Mesendoderm (in vitro differentiated cells): ENCODE results near the gene GCC1.
A peak's percentile ranks its signal among the peaks of the same experiment; 100 is the strongest.

ENCODE experiments used
- DNase-seq: peaks from one replicate; pipeline ENCODE4 v3.0.0; 2013
- H2AK5ac ChIP-seq: 2 replicates; pipeline ENCODE4 v1.6.1; 2013; ENCODE audit warnings: low read length, inconsistent platforms
- H2BK120ac ChIP-seq: 2 replicates; pipeline ENCODE4 v1.6.1; 2013; ENCODE audit warnings: low read depth, mild to moderate bottlenecking, low read length, moderate library complexity, mixed read lengths
- H2BK15ac ChIP-seq: replicated peaks from 2 replicates; pipeline ENCODE4 v1.6.1; 2013; ENCODE audit warnings: low read depth, mild to moderate bottlenecking, moderate library complexity
- H2BK5ac ChIP-seq: 2 replicates; pipeline ENCODE4 v1.6.1; 2013; ENCODE audit warnings: low read length, inconsistent platforms
- H3K18ac ChIP-seq: 2 replicates; pipeline ENCODE4 v1.6.1; 2013; ENCODE audit warnings: mild to moderate bottlenecking, low read length, mixed read lengths
- H3K23ac ChIP-seq: one replicate; pipeline ENCODE4 v1.6.1; 2013; ENCODE audit warnings: low read length
- H3K27ac ChIP-seq: 2 replicates; pipeline ENCODE4 v1.5.1; 2013; ENCODE audit warnings: low read depth, mild to moderate bottlenecking, inconsistent platforms, low read length, moderate library complexity
- H3K27me3 ChIP-seq: 2 replicates; pipeline ENCODE4 v1.6.1; 2013; ENCODE audit warnings: low read length, control low read depth, mild to moderate bottlenecking, inconsistent platforms; ENCODE audit not compliant: insufficient read depth, poor library complexity
- H3K36me3 ChIP-seq: 2 replicates; pipeline ENCODE4 v1.6.1; 2013; ENCODE audit warnings: low read length, inconsistent platforms; ENCODE audit not compliant: control insufficient read depth, insufficient read depth
- H3K4ac ChIP-seq: one replicate; pipeline ENCODE4 v1.6.1; 2013; ENCODE audit warnings: low read depth, mild to moderate bottlenecking, low read length, moderate library complexity
- H3K4me1 ChIP-seq: 2 replicates; pipeline ENCODE4 v1.6.1; 2013; ENCODE audit warnings: low read depth, low read length, inconsistent platforms; ENCODE audit not compliant: control insufficient read depth
- H3K4me2 ChIP-seq: 2 replicates; pipeline ENCODE4 v1.6.1; 2013; ENCODE audit warnings: low read length
- H3K4me3 ChIP-seq: 2 replicates; pipeline ENCODE4 v1.5.1; 2013; ENCODE audit warnings: mild to moderate bottlenecking, low read length
- H3K56ac ChIP-seq: one replicate; pipeline ENCODE4 v1.6.1; 2013; ENCODE audit warnings: low read length
- H3K79me1 ChIP-seq: 2 replicates; pipeline ENCODE4 v1.6.1; 2013; ENCODE audit warnings: low read length, inconsistent platforms
- H3K79me2 ChIP-seq: 2 replicates; pipeline ENCODE4 v1.6.1; 2013; ENCODE audit warnings: mild to moderate bottlenecking, low read length; ENCODE audit not compliant: control insufficient read depth, insufficient read depth
- H3K9ac ChIP-seq: 2 replicates; pipeline ENCODE4 v1.6.1; 2013; ENCODE audit warnings: low read length, inconsistent platforms
- H4K5ac ChIP-seq: one replicate; pipeline ENCODE4 v1.6.1; 2013; ENCODE audit warnings: low read length
- H4K8ac ChIP-seq: one replicate; pipeline ENCODE4 v1.6.1; 2013; ENCODE audit warnings: low read depth, mild to moderate bottlenecking, control low read depth, low read length, moderate library complexity
- WGBS: extraction: QIAGEN DNeasy Blood & Tissue Kit; methylation state at CpG from one replicate; pipeline ENCODE4 v1.1.7; 2013; ENCODE audit warnings: low lambda C conversion rate, missing lambda C conversion rate; ENCODE audit not compliant: insufficient coverage; ENCODE audit errors: extremely low coverage; 5-methylcytosine and 5-hydroxymethylcytosine counted together

GCC1 gene

GRCh38 chr7:127594490-127594889 is 9.1 kb upstream of the GCC1 start:
- H3K36me3 ChIP-seq: peaks cover 9% of the 10 kb centered on the region
- no peaks in the 10 kb centered on the region for H3K79me1 ChIP-seq
- WGBS: no CpG with 5 or more reads among the region's 1 CpG

DNA sequence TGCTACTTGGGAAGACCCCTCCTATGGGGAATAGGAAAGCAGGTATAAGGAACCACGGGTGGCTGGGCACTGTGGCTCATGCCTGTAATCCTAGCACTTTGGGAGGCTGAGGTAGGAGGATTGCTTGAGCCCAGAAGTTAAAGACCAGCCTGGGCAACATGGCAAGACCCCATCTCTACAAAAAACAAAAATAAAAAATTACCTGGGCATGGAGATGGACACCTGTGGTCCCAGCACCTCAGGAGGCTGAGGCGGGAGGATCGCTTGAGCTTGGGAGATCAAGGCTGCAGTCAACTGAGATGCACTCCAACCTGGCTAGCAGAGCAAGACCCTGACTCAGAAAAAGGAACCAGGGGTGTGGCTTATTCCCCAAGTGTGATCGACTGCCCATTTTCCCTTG is 7.2 kb upstream of the GCC1 start:
- H3K4me3 ChIP-seq: no peak overlapping the region
- DNase-seq: no peak
- no peak overlapping the region for H3K4ac ChIP-seq
- no peak overlapping the region for H4K5ac ChIP-seq
- H3K4me1 ChIP-seq: no peaks in the 10 kb centered on the region
- no peak overlapping the region for H2BK5ac ChIP-seq
- H3K27me3 ChIP-seq: no peaks in the 10 kb centered on the region
- H3K27ac ChIP-seq: no peak overlapping the region
- no peak overlapping the region for H3K23ac ChIP-seq
- H3K9ac ChIP-seq: no peak overlapping the region
- no peak overlapping the region for H2BK120ac ChIP-seq
- no peak overlapping the region for H2AK5ac ChIP-seq
- H3K4me2 ChIP-seq: no peak overlapping the region
- H3K79me1 ChIP-seq: peaks cover 5% of the 10 kb centered on the region
- no peak overlapping the region for H3K56ac ChIP-seq
- H4K8ac ChIP-seq: no peak overlapping the region
- no peak overlapping the region for H2BK15ac ChIP-seq
- WGBS: no CpG with 5 or more reads among the region's 4 CpGs
- H3K79me2 ChIP-seq: peaks cover 2% of the 10 kb centered on the region
- H3K18ac ChIP-seq: no peak overlapping the region
- peaks cover 9% of the 10 kb centered on the region for H3K36me3 ChIP-seq

More at GRCh38 chr7:127594490-127594889, 9.1 kb upstream of the GCC1 start:
- H3K4me3 ChIP-seq: no peak overlapping the region
- H3K18ac ChIP-seq: no peak overlapping the region
- no peak overlapping the region for H2AK5ac ChIP-seq
- H3K79me2 ChIP-seq: no peaks in the 10 kb centered on the region
- H3K27ac ChIP-seq: no peak overlapping the region
- DNase-seq: no peak
- no peak overlapping the region for H3K56ac ChIP-seq
- H2BK15ac ChIP-seq: no peak overlapping the region
- no peak overlapping the region for H4K5ac ChIP-seq
- no peak overlapping the region for H3K4ac ChIP-seq
- no peaks in the 10 kb centered on the region for H3K27me3 ChIP-seq
- no peak overlapping the region for H4K8ac ChIP-seq
- H2BK120ac ChIP-seq: no peak overlapping the region
- H3K9ac ChIP-seq: no peak overlapping the region
- no peaks in the 10 kb centered on the region for H3K4me1 ChIP-seq
- H2BK5ac ChIP-seq: no peak overlapping the region
- H3K23ac ChIP-seq: no peak overlapping the region
- no peak overlapping the region for H3K4me2 ChIP-seq

GRCh38 chr7:127591591-127591990 is 6.2 kb upstream of the GCC1 start:
- Histone ChIP-seq H3K79me2 (peaks cover 2% of the 10 kb centered on the region), H3K4me2 (no peak overlapping the region), H3K27ac (no peak overlapping the region), H3K4me1 (no peaks in the 10 kb centered on the region), H3K4ac (no peak overlapping the region), H4K5ac (no peak overlapping the region), H3K27me3 (no peaks in the 10 kb centered on the region), H4K8ac (no peak overlapping the region), H3K56ac (no peak overlapping the region), H3K23ac (no peak overlapping the region), H2BK5ac (no peak overlapping the region), H2BK120ac (no peak overlapping the region), H3K79me1 (peaks cover 5% of the 10 kb centered on the region), H3K18ac (no peak overlapping the region), H3K36me3 (peaks cover 9% of the 10 kb centered on the region), H3K9ac (no peak overlapping the region), H3K4me3 (no peak overlapping the region), H2AK5ac (no peak overlapping the region), H2BK15ac (no peak overlapping the region)
- DNase-seq: no peak
- no CpG with 5 or more reads among the region's 6 CpGs for WGBS

DNA sequence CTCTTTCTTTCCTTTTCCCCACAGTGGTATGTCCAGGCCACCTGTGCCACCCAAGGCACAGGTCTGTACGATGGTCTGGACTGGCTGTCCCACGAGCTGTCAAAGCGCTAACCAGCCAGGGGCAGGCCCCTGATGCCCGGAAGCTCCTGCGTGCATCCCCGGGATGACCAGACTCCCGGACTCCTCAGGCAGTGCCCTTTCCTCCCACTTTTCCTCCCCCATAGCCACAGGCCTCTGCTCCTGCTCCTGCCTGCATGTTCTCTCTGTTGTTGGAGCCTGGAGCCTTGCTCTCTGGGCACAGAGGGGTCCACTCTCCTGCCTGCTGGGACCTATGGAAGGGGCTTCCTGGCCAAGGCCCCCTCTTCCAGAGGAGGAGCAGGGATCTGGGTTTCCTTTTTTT is 5.8 kb upstream of the GCC1 start:
- Histone ChIP-seq H2BK15ac (no peak overlapping the region), H3K27ac (no peak overlapping the region), H3K79me2 (peaks cover 2% of the 10 kb centered on the region), H2AK5ac (no peak overlapping the region), H4K8ac (no peak overlapping the region), H3K79me1 (peaks cover 5% of the 10 kb centered on the region), H3K4me3 (no peak overlapping the region), H3K23ac (no peak overlapping the region), H3K4me1 (no peaks in the 10 kb centered on the region), H3K18ac (no peak overlapping the region), H3K9ac (no peak overlapping the region), H3K27me3 (no peaks in the 10 kb centered on the region), H2BK120ac (no peak overlapping the region), H3K4ac (no peak overlapping the region), H4K5ac (no peak overlapping the region), H3K4me2 (no peak overlapping the region), H3K36me3 (peaks cover 9% of the 10 kb centered on the region), H3K56ac (no peak overlapping the region), H2BK5ac (no peak overlapping the region)
- WGBS: no CpG with 5 or more reads among the region's 7 CpGs
- DNase-seq: no peak

- H3K79me1 ChIP-seq: peaks cover 6% of the 10 kb centered on the region
- no peak overlapping the region for H3K23ac ChIP-seq
- H3K9ac ChIP-seq: no peak overlapping the region
- H3K4me2 ChIP-seq: no peak overlapping the region
- H3K79me2 ChIP-seq: peaks cover 2% of the 10 kb centered on the region
- no peak overlapping the region for H4K8ac ChIP-seq
- H3K18ac ChIP-seq: no peak overlapping the region
- no peak overlapping the region for H3K4me3 ChIP-seq
- no peak overlapping the region for H4K5ac ChIP-seq
- no CpG with 5 or more reads among the region's 3 CpGs for WGBS
- H3K4ac ChIP-seq: no peak overlapping the region
- H3K36me3 ChIP-seq: peaks cover 9% of the 10 kb centered on the region
- H2BK120ac ChIP-seq: no peak overlapping the region
- H3K56ac ChIP-seq: no peak overlapping the region
- H3K27me3 ChIP-seq: no peaks in the 10 kb centered on the region
- H2BK15ac ChIP-seq: no peak overlapping the region
- H3K4me1 ChIP-seq: no peaks in the 10 kb centered on the region
- H2BK5ac ChIP-seq: no peak overlapping the region
- H3K27ac ChIP-seq: no peak overlapping the region
- DNase-seq: no peak
- no peak overlapping the region for H2AK5ac ChIP-seq
These were observed 4.5 kb upstream of the GCC1 start for GRCh38 chr7:127589896-127590295.

GRCh38 chr7:127588697-127589482 is 3.5 kb upstream of the GCC1 start:
- peak; percentile 86 for DNase-seq
- H3K4me3 ChIP-seq: peak overlapping the region; percentile 88

More at GRCh38 chr7:127588697-127589482, 3.5 kb upstream of the GCC1 start:
- no CpG with 5 or more reads among the region's 43 CpGs for WGBS
- no peak overlapping the region for H2AK5ac ChIP-seq
- peak overlapping the region; percentile 31 for H2BK5ac ChIP-seq
- H3K4ac ChIP-seq: no peak overlapping the region
- peaks cover 9% of the 10 kb centered on the region for H3K36me3 ChIP-seq
- peak overlapping the region; percentile 14 for H3K27ac ChIP-seq
- H2BK15ac ChIP-seq: no peak overlapping the region
- no peak overlapping the region for H2BK120ac ChIP-seq
- H3K9ac ChIP-seq: peak overlapping the region; percentile 92
- peaks cover 3% of the 10 kb centered on the region for H3K4me1 ChIP-seq
- peaks cover 9% of the 10 kb centered on the region for H3K79me2 ChIP-seq
- H3K23ac ChIP-seq: no peak overlapping the region
- peak overlapping the region; percentile 93 for H3K56ac ChIP-seq
- H3K79me1 ChIP-seq: peaks cover 14% of the 10 kb centered on the region
- peak overlapping the region; percentile 78 for H3K18ac ChIP-seq
- H3K27me3 ChIP-seq: no peaks in the 10 kb centered on the region
- no peak overlapping the region for H4K5ac ChIP-seq
- no peak overlapping the region for H4K8ac ChIP-seq
- peak overlapping the region; percentile 87 for H3K4me2 ChIP-seq
